HUDEP-2 (cell line): ENCODE measurements around the gene ABI1.
"Not testable (repeated sequence)": the region's sequence is repeated elsewhere in the genome, so short reads cannot be mapped to it uniquely, and the experiment has no call there.

Experiments
- DNase-seq, 76 experiments: peaks; one replicate each; lab custom pipeline; 2025; ENCODE audit not compliant: unreplicated experiment in 76 of 76; lab: John Stamatoyannopoulos, UW

The ABI1 gene

GRCh38 chr10:26860443-26861204 lies at the start of gene ABI1:
TSS of gene ABI1 (minus strand) at chr10:26860958. CDS start at chr10:26860863, 95 bp downstream.
- peak; percentile 23 to 100 (median 95) for DNase-seq

GRCh38 chr10:26909753-26910152 lies 49.0 kb upstream of the ABI1 start:
- DNase-seq = no peak

GRCh38 chr10:26905253-26905781 lies 44.6 kb upstream of the ABI1 start:
- not testable (repeated sequence) for DNase-seq

GRCh38 chr10:26903431-26904217 lies 42.9 kb upstream of the ABI1 start:
- DNase-seq = no peak

- DNase-seq = not testable (repeated sequence)
Measured at GRCh38 chr10:26892306-26892923, 31.7 kb upstream of the ABI1 start.

GRCh38 chr10:26890956-26891355 lies 30.2 kb upstream of the ABI1 start:
- DNase-seq = peak in 49 of 76 experiments; percentile 3 to 70 (median 26)

GRCh38 chr10:26887611-26888215 lies 27.0 kb upstream of the ABI1 start:
- no peak for DNase-seq

- peak in 21 of 76 experiments; percentile 4 to 47 (median 27) for DNase-seq
Measured at GRCh38 chr10:26881600-26882331, 21.0 kb upstream of the ABI1 start.

- peak in 38 of 76 experiments; percentile 2 to 53 (median 12) for DNase-seq
Measured at GRCh38 chr10:26879744-26880143, 19.0 kb upstream of the ABI1 start.

GRCh38 chr10:26870766-26871165 lies 10.0 kb upstream of the ABI1 start:
- DNase-seq = no peak

- DNase-seq = no peak
Measured at GRCh38 chr10:26869528-26869927, 8.8 kb upstream of the ABI1 start.

GRCh38 chr10:26863351-26864076 lies 2.8 kb upstream of the ABI1 start:
- DNase-seq = no peak

- DNase-seq = peak in 1 of 76 experiments; percentile 31
Measured at GRCh38 chr10:26861205-26861998, 644 bp upstream of the ABI1 start.

- DNase-seq = peak in 70 of 76 experiments; percentile 3 to 79 (median 56)
Measured at GRCh38 chr10:26860102-26860442, 686 bp downstream of the ABI1 start.

- no peak for DNase-seq
Measured at GRCh38 chr10:26859241-26860101, 1.3 kb downstream of the ABI1 start.

- DNase-seq = peak in 1 of 76 experiments; percentile 17
Measured at GRCh38 chr10:26858707-26859034, 2.1 kb downstream of the ABI1 start.

GRCh38 chr10:26857991-26858706 lies 2.6 kb downstream of the ABI1 start:
- no peak for DNase-seq
